K562 (cell line): ENCODE measurements around the gene DCAKD. TPM values are rescaled to one million over a fixed set of nuclear protein-coding genes. Genes with fewer than 3 reads are reported as not detected.

Experiments used
- FOXA1 ChIP-seq: fragments of 450-650 bp; IDR thresholded peaks from 2 replicates; pipeline ENCODE4 v1.6.1; 2016; ENCODE audit warnings: mild to moderate bottlenecking, borderline replicate concordance
- LEF1 ChIP-seq: fragments of 450-650 bp; IDR thresholded peaks from 2 replicates; pipeline ENCODE4 v1.6.1; 2016; ENCODE audit warnings: mild to moderate bottlenecking
- MAFK ChIP-seq: IDR thresholded peaks from 2 replicates; pipeline ENCODE4 v1.6.1; 2011; ENCODE audit warnings: low read length, improper control_type of control experiment
- MTA3 ChIP-seq: fragments of 450-650 bp; formaldehyde crosslinking; IDR thresholded peaks from 2 replicates; pipeline ENCODE4 v1.6.1; 2017; ENCODE audit warnings: mild to moderate bottlenecking, borderline replicate concordance
- MYC ChIP-seq, 2 experiments: fragments of 250-450 bp in 1 of 2; sonication (Bioruptor Pico) in 1 of 2; IDR thresholded peaks; 2 replicates each; pipeline versions ENCODE4 v1.5.1 to v1.6.1; 2012 to 2021; ENCODE audit warnings: low read depth in 2 of 2, borderline replicate concordance in 1 of 2, improper control_type of control experiment in 1 of 2, low read length in 1 of 2, mild to moderate bottlenecking in 1 of 2, moderate library complexity in 1 of 2
- NR0B1 ChIP-seq: fragments of 450-650 bp; IDR thresholded peaks from one replicate; pipeline ENCODE4 v1.6.1; 2018; ENCODE audit warnings: mild to moderate bottlenecking, moderate library complexity; ENCODE audit not compliant: partially characterized antibody
- PHB2 ChIP-seq: fragments of 450-650 bp; IDR thresholded peaks from 2 replicates; pipeline ENCODE4 v1.6.1; 2017; ENCODE audit warnings: low read depth
- PKNOX1 ChIP-seq: fragments of 450-650 bp; IDR thresholded peaks from 2 replicates; pipeline ENCODE4 v1.6.1; 2016
- PML ChIP-seq: IDR thresholded peaks from 2 replicates; pipeline ENCODE4 v1.6.1; 2012; ENCODE audit warnings: low read length, inconsistent platforms
- RAD21 ChIP-seq, 2 experiments: fragments of 250-450 bp in 1 of 2; fragments of 450-650 bp in 1 of 2; sonication (Bioruptor Pico) in 1 of 2; formaldehyde crosslinking in 1 of 2; IDR thresholded peaks in 1 of 2; conservative IDR thresholded peaks in 1 of 2; 2 replicates each; pipeline versions ENCODE4 v1.4.0 to v1.8.0; 2020 to 2022; ENCODE audit warnings: mild to moderate bottlenecking in 2 of 2, moderate library complexity in 1 of 2
- TCF15 ChIP-seq: fragments of 250-450 bp; sonication (Bioruptor Pico); IDR thresholded peaks from 2 replicates; pipeline ENCODE4 v1.8.0; 2022; ENCODE audit warnings: moderate library complexity, mild to moderate bottlenecking, inconsistent platforms
- TFAP4 ChIP-seq: sonication (generic); formaldehyde crosslinking; IDR thresholded peaks from 2 replicates; pipeline ENCODE4 v1.8.0; 2022; ENCODE audit warnings: missing genetic modification reagents, mild to moderate bottlenecking, moderate library complexity, borderline replicate concordance
- WHSC1 ChIP-seq: IDR thresholded peaks from one replicate; pipeline ENCODE4 v1.6.1; 2012; ENCODE audit warnings: low read length, control low read depth, inconsistent platforms
- ZBTB33 ChIP-seq: sonication (generic); formaldehyde crosslinking; IDR thresholded peaks from 2 replicates; pipeline ENCODE4 v1.8.1; 2023; ENCODE audit warnings: mild to moderate bottlenecking, missing genetic modification reagents
- ZNF79 ChIP-seq: fragments of 250-450 bp; sonication (Bioruptor Pico); IDR thresholded peaks from 2 replicates; pipeline ENCODE4 v1.4.0; 2020; ENCODE audit warnings: low read depth, mild to moderate bottlenecking, moderate library complexity
- polyA plus RNA-seq, 8 experiments: library from polyadenylated mRNA; depleted of rRNA in 4 of 8; stranded (reverse) in 5 of 8; unstranded in 3 of 8; fragments of >200 nt; fragmentation: Nextera tagmentation in 2 of 8; fragmentation: Illumina TruSeq in 1 of 8; extraction: Ambion mirVana in 2 of 8; extraction: Trizol in 1 of 8; gene quantifications; 2 replicates each; pipeline versions ENCODE4 v1.2.1 to v1.2.3, GENCODE V29; 2011 to 2014; ENCODE audit warnings: inconsistent platforms in 1 of 8, missing spikeins in 1 of 8
- total RNA-seq, 7 experiments: library from RNA; depleted of rRNA in 6 of 7; stranded (reverse); fragments of >200 nt in 6 of 7; fragmentation: Illumina TruSeq in 2 of 7; extraction: Trizol in 2 of 7; gene quantifications; 2 replicates each; pipeline versions ENCODE4 v1.2.1 to v1.2.3, GENCODE V29; 2011 to 2021; ENCODE audit warnings: low replicate concordance in 1 of 7

Gene DCAKD
- total and polyA plus RNA-seq, 9 of the 15 experiments (the other 6 are each of a cell fraction or from before 2014, with no cell fraction given): 7.9 to 35.5 (median 21.4) TPM

- TF ChIP-seq FOXA1 (no peak), ZNF79 (CRISPR knock-in tag) (no peak), MYC (IDR thresholded peaks at IDR 0.05; ENCODE audit: low read depth, low read length) (peak; percentile 13; the same call in 1 of the 2 replicates), MYC (CRISPR knock-in tag; IDR thresholded peaks at IDR 0.05; ENCODE audit: borderline replicate concordance, low read depth) (no peak), LEF1 (peak; percentile 65), PHB2 (no peak), MAFK (no peak), PKNOX1 (peak; percentile 84), NR0B1 (no peak), TFAP4 (CRISPR knock-in tag) (peak; percentile 99), WHSC1 (no peak), MTA3 (peak; percentile 66; the same call in 1 of the 2 replicates), RAD21 (CRISPR knock-in tag; conservative IDR thresholded peaks at IDR 0.05 in 1 of 2, IDR thresholded peaks at IDR 0.05 in 1 of 2) (peak in 1 of 2 experiments; percentile 39; a peak in 2 of 4 replicates), TCF15 (CRISPR knock-in tag) (no peak), PML (peak; percentile 25; the same call in 1 of the 2 replicates), ZBTB33 (CRISPR knock-in tag) (no peak)
Measured at GRCh38 chr17:45031231-45032173, 19.9 kb downstream of the DCAKD start (continued).
